Measurements from ENCODE around the gene MYOM1. TPM values are rescaled to one million over a fixed set of nuclear protein-coding genes. Genes with fewer than 3 reads are reported as not detected.

MYOM1 gene
- total RNA-seq = 2.5 TPM
- long read RNA-seq, partial matches to known transcripts = 3 of 6 reads
- long read RNA-seq, other reads (novel, unspliced or antisense) = 3 of 6 reads

DNA sequence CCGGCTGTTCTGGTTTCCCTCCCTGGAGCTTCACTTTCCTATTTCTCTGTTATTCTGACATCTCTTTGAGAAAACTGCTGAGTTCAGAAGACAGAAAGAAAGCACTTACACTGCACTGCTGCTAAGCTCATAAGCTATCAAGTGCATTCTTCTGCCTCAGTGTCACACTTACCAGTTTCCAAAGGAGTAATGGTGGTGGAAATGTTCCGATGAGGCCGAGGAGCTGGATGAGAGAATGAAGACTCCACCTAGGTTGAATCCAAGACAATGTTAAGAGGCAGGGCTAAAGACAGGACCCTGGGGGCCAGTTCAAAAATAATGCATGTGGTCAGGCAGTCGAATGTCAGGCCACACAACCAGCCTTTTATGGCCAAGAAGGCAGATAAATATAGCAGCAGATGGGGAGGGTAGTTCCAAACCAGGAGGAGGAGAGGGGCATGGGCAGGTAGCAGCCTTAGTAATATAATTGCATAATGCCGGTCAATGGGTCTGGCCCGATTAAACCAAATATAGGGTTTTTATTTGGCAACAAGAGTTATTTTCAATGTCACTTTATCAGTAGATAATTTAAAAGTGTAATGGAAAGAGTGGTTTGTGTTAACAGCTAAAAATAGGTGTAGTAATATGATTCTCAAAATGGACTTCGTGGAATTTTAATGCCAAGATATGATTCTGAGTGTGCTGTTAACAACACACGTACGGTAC, at the start of gene MYOM1:
MYOM1 (minus strand) TSS at position 338 of the 705 bp plus-strand sequence. CDS start 4,745 bp downstream, outside the sequence.
- intact Hi-C loops (cut with DNase I) = no loop called here
- Histone ChIP-seq H3K4me1 (no peaks in the 10 kb centered on the region), H3K27ac (no peak within 1 kb of the TSS), H3K9me3 (no peaks in the 10 kb centered on the region), H3K27me3 (no peaks in the 10 kb centered on the region), H3K36me3 (no peaks in the 10 kb centered on the region), H3K4me3 (no peak within 1 kb of the TSS)
- no peak for DNase-seq
- TF ChIP-seq, protein P1, sequence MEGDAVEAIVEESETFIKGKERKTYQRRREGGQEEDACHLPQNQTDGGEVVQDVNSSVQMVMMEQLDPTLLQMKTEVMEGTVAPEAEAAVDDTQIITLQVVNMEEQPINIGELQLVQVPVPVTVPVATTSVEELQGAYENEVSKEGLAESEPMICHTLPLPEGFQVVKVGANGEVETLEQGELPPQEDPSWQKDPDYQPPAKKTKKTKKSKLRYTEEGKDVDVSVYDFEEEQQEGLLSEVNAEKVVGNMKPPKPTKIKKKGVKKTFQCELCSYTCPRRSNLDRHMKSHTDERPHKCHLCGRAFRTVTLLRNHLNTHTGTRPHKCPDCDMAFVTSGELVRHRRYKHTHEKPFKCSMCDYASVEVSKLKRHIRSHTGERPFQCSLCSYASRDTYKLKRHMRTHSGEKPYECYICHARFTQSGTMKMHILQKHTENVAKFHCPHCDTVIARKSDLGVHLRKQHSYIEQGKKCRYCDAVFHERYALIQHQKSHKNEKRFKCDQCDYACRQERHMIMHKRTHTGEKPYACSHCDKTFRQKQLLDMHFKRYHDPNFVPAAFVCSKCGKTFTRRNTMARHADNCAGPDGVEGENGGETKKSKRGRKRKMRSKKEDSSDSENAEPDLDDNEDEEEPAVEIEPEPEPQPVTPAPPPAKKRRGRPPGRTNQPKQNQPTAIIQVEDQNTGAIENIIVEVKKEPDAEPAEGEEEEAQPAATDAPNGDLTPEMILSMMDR (IDR thresholded peaks at IDR 0.05) = no peak
- ATAC-seq = no peak

DNA sequence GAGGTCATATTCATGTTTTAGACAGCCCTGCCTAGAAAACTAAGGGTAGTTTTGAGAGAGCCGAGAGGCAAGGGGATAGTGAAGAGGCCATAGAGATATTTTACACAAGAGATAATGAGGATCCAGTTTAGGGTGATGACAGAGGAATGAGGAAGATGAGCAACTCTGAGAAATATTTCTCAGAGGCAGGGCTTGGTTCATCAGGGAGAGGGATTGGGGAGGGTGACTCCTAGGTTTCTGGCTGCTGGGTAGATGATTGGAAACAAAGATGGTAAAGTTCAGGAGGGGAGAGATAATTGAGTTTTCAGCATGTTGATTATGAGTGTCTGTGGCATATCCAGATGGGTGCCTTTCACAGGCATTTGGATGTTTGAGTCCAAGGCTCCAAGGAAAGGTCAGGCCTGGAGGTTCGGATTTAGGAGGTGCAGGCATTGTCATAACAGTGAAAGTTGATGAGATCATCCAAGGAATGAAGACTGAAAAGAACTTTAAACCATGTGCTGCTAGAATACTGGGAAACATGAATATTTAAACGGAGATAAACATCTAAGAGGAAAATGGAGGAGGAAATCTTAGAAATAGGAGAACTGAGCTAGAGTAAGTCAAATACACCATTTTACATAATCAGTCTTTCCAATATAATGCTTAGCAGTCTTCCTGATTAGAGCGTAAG, 49.6 kb upstream of the MYOM1 start:
- intact Hi-C loops (cut with DNase I) = no loop called here
- H3K4me3 ChIP-seq = no peak overlapping the region
- TF ChIP-seq, protein P1 (IDR thresholded peaks at IDR 0.05) = no peak
- DNase-seq (no peak), ATAC-seq (peak; percentile 59)
- H3K4me1 ChIP-seq = peaks cover 65% of the 10 kb centered on the region
- H3K36me3 ChIP-seq = peaks cover 17% of the 10 kb centered on the region
- no peak overlapping the region for H3K27ac ChIP-seq
- H3K9me3 ChIP-seq = no peaks in the 10 kb centered on the region
- no peaks in the 10 kb centered on the region for H3K27me3 ChIP-seq

DNA sequence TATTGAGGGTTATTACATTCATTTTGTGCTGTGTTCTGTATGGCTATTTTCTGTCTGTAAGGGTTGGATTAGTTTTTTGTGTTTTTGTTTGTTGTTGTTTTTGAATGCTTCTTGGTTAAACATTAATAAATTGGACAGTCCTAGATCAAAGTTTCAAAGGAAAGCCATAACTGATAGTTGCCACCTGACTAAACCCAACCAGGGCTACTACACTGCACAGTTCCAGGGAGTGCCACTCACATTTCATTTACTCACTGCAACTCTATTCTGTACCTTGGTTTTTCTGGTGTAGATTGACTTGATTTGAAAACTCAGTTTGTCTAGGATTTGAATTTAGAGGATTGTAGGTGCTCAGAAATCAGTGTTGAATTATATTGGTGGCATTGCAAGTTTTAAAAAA, 48.5 kb upstream of the MYOM1 start:
- no peak for ATAC-seq
- Histone ChIP-seq H3K4me1 (peaks cover 76% of the 10 kb centered on the region), H3K27me3 (no peaks in the 10 kb centered on the region), H3K36me3 (peaks cover 6% of the 10 kb centered on the region), H3K9me3 (no peaks in the 10 kb centered on the region), H3K4me3 (no peak overlapping the region), H3K27ac (no peak overlapping the region)
- intact Hi-C loops (cut with DNase I) = no loop called here
- TF ChIP-seq, protein P1 (IDR thresholded peaks at IDR 0.05) = no peak
- DNase-seq = no peak

DNA sequence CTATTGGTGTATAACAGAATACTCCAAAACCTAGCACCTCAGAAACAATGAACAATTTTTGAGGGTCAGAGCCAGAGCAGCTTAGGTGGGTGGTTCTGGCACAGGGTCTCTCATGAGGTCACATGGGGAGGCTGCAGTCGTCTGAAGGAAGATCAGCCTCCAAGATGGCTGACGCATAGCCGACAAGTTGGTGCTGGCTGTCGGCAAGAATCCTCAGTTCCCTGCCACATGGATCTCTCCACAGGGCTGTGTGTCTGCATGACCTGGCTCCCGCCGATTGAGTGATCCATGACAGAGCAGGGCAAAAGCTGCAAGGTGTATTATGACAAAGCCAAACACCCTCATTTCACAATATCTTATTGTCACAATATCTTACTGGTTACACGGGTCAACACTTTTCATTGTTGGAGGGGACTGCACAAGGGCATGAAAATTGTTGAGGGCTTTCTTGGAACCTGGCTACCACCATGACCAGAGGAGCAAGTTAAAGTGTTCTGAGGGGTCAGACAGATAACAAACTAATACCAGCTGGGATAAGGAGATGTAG, 46.4 kb upstream of the MYOM1 start:
- no peak for DNase-seq
- no peak overlapping the region for H3K4me3 ChIP-seq
- ATAC-seq = no peak
- H3K4me1 ChIP-seq = peaks cover 69% of the 10 kb centered on the region
- TF ChIP-seq, protein P1 (IDR thresholded peaks at IDR 0.05) = no peak
- no peaks in the 10 kb centered on the region for H3K27me3 ChIP-seq
- intact Hi-C loops (cut with DNase I) = no loop called here
- no peak overlapping the region for H3K27ac ChIP-seq
- no peaks in the 10 kb centered on the region for H3K36me3 ChIP-seq
- H3K9me3 ChIP-seq = no peaks in the 10 kb centered on the region

DNA sequence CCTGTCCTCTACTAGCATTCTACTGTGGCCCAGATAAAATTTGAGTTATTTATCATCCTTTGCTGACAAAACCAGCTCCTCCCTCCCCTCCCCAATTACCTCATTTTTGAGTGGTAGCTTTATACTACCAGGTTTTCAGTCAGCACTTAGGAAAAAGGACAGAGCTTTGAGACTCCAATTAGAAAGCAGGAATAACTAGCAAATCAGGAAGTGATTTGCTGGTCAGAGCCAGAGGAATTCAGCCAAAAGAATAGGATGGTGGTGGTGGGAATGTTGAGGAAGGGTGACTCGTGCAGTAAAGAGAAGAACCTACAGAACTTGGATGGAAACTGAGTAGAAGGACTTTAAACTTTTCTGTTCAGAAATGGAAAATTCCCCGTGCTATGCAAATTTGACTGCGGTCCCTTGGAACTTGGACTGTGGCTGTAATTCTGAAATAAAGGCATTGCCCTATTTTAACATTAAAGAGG, 45.8 kb upstream of the MYOM1 start:
- no peaks in the 10 kb centered on the region for H3K36me3 ChIP-seq
- intact Hi-C loops (cut with DNase I) = no loop called here
- no peaks in the 10 kb centered on the region for H3K9me3 ChIP-seq
- no peak for DNase-seq
- H3K27me3 ChIP-seq = no peaks in the 10 kb centered on the region
- no peak overlapping the region for H3K4me3 ChIP-seq
- H3K4me1 ChIP-seq = peaks cover 67% of the 10 kb centered on the region
- no peak for ATAC-seq
- H3K27ac ChIP-seq = no peak overlapping the region
- TF ChIP-seq, protein P1 (IDR thresholded peaks at IDR 0.05) = no peak

All from upper lobe of right lung (tissue), 1 donor.